Panc1 (cell line): ENCODE measurements around the gene SLC19A1.

Experiments
- SIN3A ChIP-seq: IDR thresholded peaks from 2 replicates; pipeline ENCODE4 v1.6.1; 2012; ENCODE audit warnings: low read depth, mild to moderate bottlenecking, low read length, moderate library complexity, borderline replicate concordance; ENCODE audit not compliant: insufficient read depth
- TF ChIP-seq, protein P1 (sequence below): fragments of 450-650 bp; IDR thresholded peaks from 2 replicates; pipeline ENCODE4 v1.5.1; 2017; ENCODE audit warnings: mild to moderate bottlenecking

DNA sequence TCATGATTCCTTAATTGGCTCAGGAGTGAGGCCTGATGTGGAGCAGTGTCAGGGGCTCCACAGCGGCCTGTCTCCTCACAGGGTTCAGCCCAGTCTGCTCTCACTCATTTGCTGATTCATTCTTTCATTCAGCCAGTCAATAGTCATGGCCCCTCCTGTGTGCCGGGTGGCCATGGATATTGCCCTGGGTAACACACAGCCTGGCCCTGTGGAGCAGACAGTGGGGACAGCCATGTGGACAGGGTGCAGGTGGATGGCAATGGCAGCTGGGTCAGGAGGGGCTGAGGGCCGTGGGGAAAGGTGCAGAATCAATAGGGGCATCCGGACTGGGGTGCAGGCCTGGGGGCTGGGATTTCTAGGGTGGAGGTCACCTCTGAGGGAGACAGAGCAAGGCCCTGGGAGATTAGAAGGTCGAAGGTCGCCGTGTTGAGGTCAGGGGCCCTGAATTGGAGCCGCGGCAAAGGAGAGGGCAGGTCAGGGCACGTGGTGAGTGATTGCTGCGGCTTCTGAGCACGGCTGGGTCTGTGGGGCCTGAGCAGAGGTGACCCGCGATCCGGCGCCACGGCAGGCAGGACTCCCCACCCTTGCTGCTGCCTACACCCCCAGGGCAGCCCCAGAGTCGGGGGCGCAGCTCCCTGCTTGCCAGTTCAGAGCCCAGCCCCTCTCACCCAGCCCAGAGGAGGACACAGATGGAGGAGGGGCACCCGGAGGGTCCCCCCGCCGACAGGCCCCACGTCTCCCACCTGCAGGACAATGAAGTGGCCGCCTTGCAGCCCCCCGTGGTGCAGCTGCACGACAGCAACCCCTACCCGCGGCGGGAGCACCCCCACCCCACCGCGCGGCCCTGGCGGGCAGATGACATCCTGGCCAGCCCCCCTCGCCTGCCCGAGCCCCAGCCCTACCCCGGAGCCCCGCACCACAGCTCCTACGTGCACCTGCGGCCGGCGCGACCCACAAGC lies 33.4 kb downstream of the SLC19A1 start:
- TF ChIP-seq, protein P1, sequence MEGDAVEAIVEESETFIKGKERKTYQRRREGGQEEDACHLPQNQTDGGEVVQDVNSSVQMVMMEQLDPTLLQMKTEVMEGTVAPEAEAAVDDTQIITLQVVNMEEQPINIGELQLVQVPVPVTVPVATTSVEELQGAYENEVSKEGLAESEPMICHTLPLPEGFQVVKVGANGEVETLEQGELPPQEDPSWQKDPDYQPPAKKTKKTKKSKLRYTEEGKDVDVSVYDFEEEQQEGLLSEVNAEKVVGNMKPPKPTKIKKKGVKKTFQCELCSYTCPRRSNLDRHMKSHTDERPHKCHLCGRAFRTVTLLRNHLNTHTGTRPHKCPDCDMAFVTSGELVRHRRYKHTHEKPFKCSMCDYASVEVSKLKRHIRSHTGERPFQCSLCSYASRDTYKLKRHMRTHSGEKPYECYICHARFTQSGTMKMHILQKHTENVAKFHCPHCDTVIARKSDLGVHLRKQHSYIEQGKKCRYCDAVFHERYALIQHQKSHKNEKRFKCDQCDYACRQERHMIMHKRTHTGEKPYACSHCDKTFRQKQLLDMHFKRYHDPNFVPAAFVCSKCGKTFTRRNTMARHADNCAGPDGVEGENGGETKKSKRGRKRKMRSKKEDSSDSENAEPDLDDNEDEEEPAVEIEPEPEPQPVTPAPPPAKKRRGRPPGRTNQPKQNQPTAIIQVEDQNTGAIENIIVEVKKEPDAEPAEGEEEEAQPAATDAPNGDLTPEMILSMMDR: no peak
- no peak for TF ChIP-seq SIN3A
